Lower leg skin (tissue), 4 donors: ENCODE data around the gene DENND1B. TPM values are rescaled to one million over a fixed set of nuclear protein-coding genes. Genes with fewer than 3 reads are reported as not detected.

Experiments
- DNase-seq, 2 donors: peaks; one replicate each; pipeline ENCODE4 v3.0.0-alpha.2; 2019; ENCODE audit warnings: low spot score in 2 of 2
- H3K4me3 ChIP-seq: fragments of 200-600 bp; sonication (generic); 2 replicates; pipeline ENCODE4 v1.5.1; 2017; ENCODE audit warnings: mild to moderate bottlenecking, low read depth; ENCODE audit not compliant: poor library complexity, severe bottlenecking
- CTCF ChIP-seq, 3 donors: fragments of 450-650 bp; IDR thresholded peaks; one replicate each; pipeline ENCODE4 v1.5.1; 2016; ENCODE audit warnings: antibody characterized with exemption in 3 of 3, mild to moderate bottlenecking in 3 of 3, moderate library complexity in 2 of 3
- POLR2A ChIP-seq, 2 donors: fragments of 450-650 bp; IDR thresholded peaks; one replicate each; pipeline ENCODE4 v1.6.1; 2016 to 2017; ENCODE audit warnings: antibody characterized with exemption in 2 of 2, mild to moderate bottlenecking in 1 of 2, moderate library complexity in 1 of 2
- WGBS, 2 donors: methylation state at CpG; one replicate each; pipeline ENCODE4 v1.1.5; 2018; 5-methylcytosine and 5-hydroxymethylcytosine counted together
- intact Hi-C: fragments of 100-400 bp; cut with DNase I; formaldehyde crosslinking; loops from one replicate; pipeline ENCODE4 v1.15.0; 2023; ENCODE audit warnings: low total_unique reads
- total RNA-seq, 4 donors: library from RNA; depleted of rRNA; stranded (reverse); fragments of >200 nt; gene quantifications; one replicate each; pipeline ENCODE4 v1.1.0, GENCODE V29; 2016

DENND1B gene
- total RNA-seq, 4 donors from 2014 or later = 5.5 to 12.4 (median 7.2) TPM

GRCh38 chr1:197671140-197671539, 104.1 kb downstream of the DENND1B start:
- DNase-seq = no peak
- TF ChIP-seq POLR2A (IDR thresholded peaks at IDR 0.05) (no peak), CTCF (IDR thresholded peaks at IDR 0.05) (no peak)
- intact Hi-C loops = no loop called here
- no peak overlapping the region for H3K4me3 ChIP-seq
- 96 to 98% methylated on average over 1 of the region's 1 CpG for WGBS, 2 donors

GRCh38 chr1:197666769-197667285, 108.5 kb downstream of the DENND1B start:
- no peak overlapping the region for H3K4me3 ChIP-seq
- no peak for DNase-seq
- 96 to 97% methylated on average over 11 of the region's 11 CpGs for WGBS, 2 donors
- no peak for TF ChIP-seq POLR2A (IDR thresholded peaks at IDR 0.05)
- TF ChIP-seq CTCF (IDR thresholded peaks at IDR 0.05) = no peak
- intact Hi-C loops = no loop called here

- intact Hi-C loops = no loop called here
- 93 to 94% methylated on average over 1 of the region's 1 CpG for WGBS, 2 donors
- no peak for TF ChIP-seq CTCF (IDR thresholded peaks at IDR 0.05)
- no peak for TF ChIP-seq POLR2A (IDR thresholded peaks at IDR 0.05)
- no peak for DNase-seq
- H3K4me3 ChIP-seq = no peak overlapping the region
Measured at GRCh38 chr1:197664391-197664790, 110.9 kb downstream of the DENND1B start.

GRCh38 chr1:197663162-197663953, 111.9 kb downstream of the DENND1B start:
- no peak for TF ChIP-seq POLR2A (IDR thresholded peaks at IDR 0.05)
- TF ChIP-seq CTCF (IDR thresholded peaks at IDR 0.05) = no peak
- no peak for DNase-seq
- 71 to 74% methylated on average over 4 of the region's 4 CpGs for WGBS, 2 donors
- intact Hi-C loops = no loop called here
- no peak overlapping the region for H3K4me3 ChIP-seq

- H3K4me3 ChIP-seq = no peak overlapping the region
- no peak for DNase-seq
- intact Hi-C loops = no loop called here
- TF ChIP-seq CTCF (IDR thresholded peaks at IDR 0.05) = no peak
- TF ChIP-seq POLR2A (IDR thresholded peaks at IDR 0.05) = no peak
Measured at GRCh38 chr1:197660389-197660788, 114.9 kb downstream of the DENND1B start.
